SU-DHL-6 (cell line): Measurements from ENCODE around the gene MAN1B1.

Experiments used
- H2AFZ ChIP-seq: fragments of 200-600 bp; sonication (generic); 2 replicates; pipeline ENCODE4 v1.6.1; 2014; ENCODE audit warnings: low read depth, mild to moderate bottlenecking, moderate library complexity, mixed read lengths, antibody characterized with exemption, low read length; ENCODE audit not compliant: severe bottlenecking
- H3F3A ChIP-seq: fragments of 200-600 bp; shearing (Covaris generic); 2 replicates; pipeline ENCODE4 v1.6.0; 2016; ENCODE audit warnings: antibody characterized with exemption, mild to moderate bottlenecking; ENCODE audit not compliant: insufficient read depth
- H3K27ac ChIP-seq: fragments of 200-600 bp; sonication (generic); 2 replicates; pipeline ENCODE4 v1.5.1; 2016; ENCODE audit warnings: low read depth, mild to moderate bottlenecking, low read length, moderate library complexity, mixed read lengths
- H3K27me3 ChIP-seq: fragments of 200-600 bp; sonication (generic), shearing (Covaris generic); 2 replicates; pipeline ENCODE4 v1.6.0; 2014; ENCODE audit warnings: mild to moderate bottlenecking, low read length
- H3K36me3 ChIP-seq: fragments of 200-600 bp; sonication (generic); 2 replicates; pipeline ENCODE4 v1.6.1; 2014; ENCODE audit warnings: mild to moderate bottlenecking, low read length, mixed read lengths
- H3K4me2 ChIP-seq: fragments of 300-600, 200-600 bp; shearing (Covaris generic), sonication (generic); 2 replicates; pipeline ENCODE4 v1.6.0; 2014; ENCODE audit warnings: low read length, low read depth, mild to moderate bottlenecking; ENCODE audit not compliant: poor library complexity, severe bottlenecking
- H3K4me3 ChIP-seq: fragments of 200-600 bp; sonication (generic); 2 replicates; pipeline ENCODE4 v1.5.1; 2014; ENCODE audit warnings: antibody characterized with exemption, low read length, mild to moderate bottlenecking, mixed read lengths; ENCODE audit not compliant: insufficient read depth, poor library complexity, severe bottlenecking
- H3K79me2 ChIP-seq: fragments of 200-600 bp; sonication (generic); 2 replicates; pipeline ENCODE4 v1.6.1; 2014; ENCODE audit warnings: mild to moderate bottlenecking, low read length, moderate library complexity; ENCODE audit not compliant: insufficient read depth
- H3K9ac ChIP-seq: fragments of 200-600 bp; sonication (generic); 2 replicates; pipeline ENCODE4 v1.7.0; 2014; ENCODE audit warnings: mild to moderate bottlenecking, low read length
- H3K9me2 ChIP-seq: fragments of 200-600 bp; sonication (generic); replicated peaks from 2 replicates; pipeline ENCODE4 v1.6.1; 2014; ENCODE audit warnings: low read length; ENCODE audit not compliant: insufficient read depth
- H3K9me3 ChIP-seq: fragments of 200-600 bp; sonication (generic); 2 replicates; pipeline ENCODE4 v1.6.1; 2014; ENCODE audit warnings: low read length, mixed read lengths; ENCODE audit not compliant: insufficient read depth
- H4K20me1 ChIP-seq: fragments of 200-600 bp; sonication (generic); 2 replicates; pipeline ENCODE4 v1.6.1; 2014; ENCODE audit warnings: low read depth, mild to moderate bottlenecking, antibody characterized with exemption, low read length, moderate library complexity, mixed read lengths
- EZH2phosphoT487 ChIP-seq: fragments of 200-600 bp; sonication (generic), shearing (Covaris generic); conservative IDR thresholded peaks from 2 replicates; pipeline ENCODE4 v1.6.1; 2018; ENCODE audit warnings: mild to moderate bottlenecking, antibody characterized with exemption, low read length, moderate library complexity, mixed read lengths
- TF ChIP-seq, protein P1 (sequence below): fragments of 200-600 bp; sonication (generic); IDR thresholded peaks from one replicate; pipeline ENCODE4 v1.5.1; 2017; ENCODE audit warnings: antibody characterized with exemption, mild to moderate bottlenecking, low read length, moderate library complexity; ENCODE audit not compliant: insufficient read depth, poor library complexity, severe bottlenecking

Gene MAN1B1

DNA sequence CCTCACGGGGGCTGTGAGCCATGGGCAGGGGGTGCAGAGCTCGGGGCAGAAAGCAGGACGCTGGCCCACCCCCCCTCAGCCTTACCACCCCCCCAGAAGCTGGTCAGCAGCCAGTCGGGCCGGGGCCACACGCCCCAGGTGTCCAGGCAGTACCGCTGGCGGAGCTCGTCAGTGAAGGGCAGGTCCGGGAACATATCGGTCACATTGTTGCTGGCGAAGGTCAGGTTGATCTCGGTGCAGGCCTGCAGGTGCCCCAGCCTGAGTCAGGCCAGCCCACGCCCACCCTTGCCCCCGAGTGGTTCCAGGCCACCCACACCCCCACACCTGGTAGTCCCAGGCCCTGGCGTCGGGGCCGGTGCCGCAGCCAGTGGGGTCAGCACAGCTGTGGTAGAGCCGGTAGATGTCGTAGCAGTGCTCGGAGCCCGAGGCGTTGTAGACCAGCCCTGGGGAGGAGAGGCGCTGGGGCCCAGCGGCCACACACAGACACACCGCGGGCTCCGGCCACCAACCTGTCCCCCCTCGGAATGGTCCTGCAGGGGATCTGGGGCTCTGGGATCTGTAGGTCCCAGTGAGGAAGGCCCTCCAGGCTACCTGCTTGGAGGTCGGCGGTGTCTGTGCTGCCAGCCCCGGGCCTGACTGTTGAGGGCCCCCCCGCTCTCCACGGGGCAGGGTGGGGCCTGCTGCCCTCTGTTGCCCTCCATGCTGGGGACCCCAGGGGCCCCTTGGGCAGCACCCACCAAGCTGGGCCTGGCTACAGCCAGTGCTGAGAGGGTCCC lies 25.2 kb downstream of the MAN1B1 start:
- H3K27ac ChIP-seq, result no peak overlapping the region
- TF ChIP-seq, protein P1, sequence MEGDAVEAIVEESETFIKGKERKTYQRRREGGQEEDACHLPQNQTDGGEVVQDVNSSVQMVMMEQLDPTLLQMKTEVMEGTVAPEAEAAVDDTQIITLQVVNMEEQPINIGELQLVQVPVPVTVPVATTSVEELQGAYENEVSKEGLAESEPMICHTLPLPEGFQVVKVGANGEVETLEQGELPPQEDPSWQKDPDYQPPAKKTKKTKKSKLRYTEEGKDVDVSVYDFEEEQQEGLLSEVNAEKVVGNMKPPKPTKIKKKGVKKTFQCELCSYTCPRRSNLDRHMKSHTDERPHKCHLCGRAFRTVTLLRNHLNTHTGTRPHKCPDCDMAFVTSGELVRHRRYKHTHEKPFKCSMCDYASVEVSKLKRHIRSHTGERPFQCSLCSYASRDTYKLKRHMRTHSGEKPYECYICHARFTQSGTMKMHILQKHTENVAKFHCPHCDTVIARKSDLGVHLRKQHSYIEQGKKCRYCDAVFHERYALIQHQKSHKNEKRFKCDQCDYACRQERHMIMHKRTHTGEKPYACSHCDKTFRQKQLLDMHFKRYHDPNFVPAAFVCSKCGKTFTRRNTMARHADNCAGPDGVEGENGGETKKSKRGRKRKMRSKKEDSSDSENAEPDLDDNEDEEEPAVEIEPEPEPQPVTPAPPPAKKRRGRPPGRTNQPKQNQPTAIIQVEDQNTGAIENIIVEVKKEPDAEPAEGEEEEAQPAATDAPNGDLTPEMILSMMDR, result no peak
- H3K4me3 ChIP-seq, result no peak overlapping the region
- H3K36me3 ChIP-seq, result no peaks in the 10 kb centered on the region
- no peaks in the 10 kb centered on the region for H3K9me3 ChIP-seq
- no peak overlapping the region for H3K4me2 ChIP-seq
- no peaks in the 10 kb centered on the region for H3K79me2 ChIP-seq
- H3K27me3 ChIP-seq, result no peaks in the 10 kb centered on the region
- no peaks in the 10 kb centered on the region for H3K9me2 ChIP-seq
- H3K9ac ChIP-seq, result no peak overlapping the region
- no peak overlapping the region for H2AFZ ChIP-seq
- no peaks in the 10 kb centered on the region for H4K20me1 ChIP-seq
- H3F3A ChIP-seq, result no peaks in the 10 kb centered on the region

DNA sequence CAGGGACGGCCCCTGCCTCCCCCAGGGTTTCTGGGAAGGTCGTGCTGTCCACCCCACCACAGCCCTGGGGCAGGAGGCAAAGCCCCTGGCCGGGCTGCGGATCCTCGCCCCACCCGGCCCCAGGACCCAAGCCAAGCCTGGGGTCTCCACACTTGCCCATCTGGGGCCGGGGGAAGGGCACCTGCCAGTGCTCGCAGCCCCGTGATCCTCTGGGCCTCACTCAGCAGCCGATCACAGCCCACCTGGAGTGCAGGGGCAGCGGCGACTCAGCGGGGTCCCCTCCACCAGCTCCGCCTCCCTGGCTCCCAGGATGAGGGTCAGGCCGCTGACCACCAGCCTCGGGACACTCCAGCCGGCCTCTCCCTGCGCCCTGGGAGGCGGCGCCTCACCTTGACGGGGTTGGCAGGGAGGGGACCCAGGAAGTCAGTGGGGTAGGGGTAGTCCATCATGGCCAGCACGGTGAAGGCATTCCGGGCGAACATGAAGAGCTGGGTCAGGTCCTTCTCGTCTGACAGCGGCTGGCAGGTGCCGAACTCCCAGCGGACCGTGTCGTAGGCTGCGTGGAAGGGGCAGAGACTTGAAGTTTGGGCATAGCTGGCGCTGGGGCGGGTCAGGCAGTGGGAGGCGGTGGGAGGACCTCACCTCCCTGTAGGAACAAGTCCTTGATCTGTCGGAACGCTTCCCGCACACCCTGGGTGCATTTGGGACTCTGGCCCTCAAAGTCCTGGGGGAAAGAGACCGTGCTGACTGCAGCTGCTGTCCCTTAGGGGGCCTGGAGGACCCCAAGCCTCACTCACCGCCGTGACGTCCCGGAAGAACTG lies 26.0 kb downstream of the MAN1B1 start:
- no peak overlapping the region for H3K27ac ChIP-seq
- no peak overlapping the region for H2AFZ ChIP-seq
- H3K4me2 ChIP-seq, result no peak overlapping the region
- H3K27me3 ChIP-seq, result no peaks in the 10 kb centered on the region
- H3K9ac ChIP-seq, result no peak overlapping the region
- no peaks in the 10 kb centered on the region for H3K9me3 ChIP-seq
- no peaks in the 10 kb centered on the region for H3F3A ChIP-seq
- H4K20me1 ChIP-seq, result no peaks in the 10 kb centered on the region
- no peaks in the 10 kb centered on the region for H3K79me2 ChIP-seq
- no peak overlapping the region for H3K4me3 ChIP-seq
- no peaks in the 10 kb centered on the region for H3K9me2 ChIP-seq
- TF ChIP-seq, protein P1, result no peak
- no peak for TF ChIP-seq EZH2phosphoT487
- H3K36me3 ChIP-seq, result no peaks in the 10 kb centered on the region

DNA sequence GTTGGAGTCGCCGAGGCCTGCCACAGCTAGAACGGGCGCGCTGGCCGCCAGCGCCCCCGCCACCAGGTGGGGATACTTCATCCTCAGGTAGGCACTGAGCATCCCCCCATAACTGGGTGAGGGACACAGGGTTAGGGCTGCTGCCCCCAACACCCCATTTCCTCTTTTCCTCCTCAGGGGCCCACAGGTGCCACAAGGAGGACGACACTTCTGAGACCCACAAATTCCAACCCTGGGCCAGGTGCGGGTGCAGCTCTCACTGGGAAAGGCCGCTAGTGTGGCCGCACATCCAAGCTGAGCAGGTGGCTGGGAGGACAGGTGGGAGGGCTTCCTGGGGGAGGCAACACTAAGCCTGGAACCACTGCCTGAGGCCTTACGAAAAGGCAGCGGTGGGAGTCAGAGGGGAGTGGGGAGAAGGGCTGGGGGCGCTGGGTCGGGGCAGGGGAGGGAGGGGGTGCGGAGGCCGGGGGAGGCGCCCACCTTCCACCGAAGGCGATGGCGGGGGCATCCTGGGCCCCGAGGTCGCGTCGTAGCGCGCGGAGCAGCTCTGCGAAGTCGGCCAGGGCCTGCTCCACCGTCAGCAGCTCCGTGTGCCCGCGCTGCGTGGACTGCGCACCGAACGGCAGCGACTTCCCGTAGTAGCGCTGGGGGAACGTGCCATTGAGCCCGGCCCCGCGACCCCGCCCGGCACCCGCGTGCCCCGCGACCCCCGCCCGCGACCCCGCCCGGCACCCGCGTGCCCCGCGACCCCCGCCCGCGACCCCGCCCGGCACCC lies 26.8 kb downstream of the MAN1B1 start:
- no peaks in the 10 kb centered on the region for H3K79me2 ChIP-seq
- H2AFZ ChIP-seq, result no peak overlapping the region
- H3K36me3 ChIP-seq, result no peaks in the 10 kb centered on the region
- TF ChIP-seq, protein P1, result no peak
- TF ChIP-seq EZH2phosphoT487, result no peak
- H3K9me2 ChIP-seq, result no peaks in the 10 kb centered on the region
- no peak overlapping the region for H3K27ac ChIP-seq
- H3F3A ChIP-seq, result no peaks in the 10 kb centered on the region
- H4K20me1 ChIP-seq, result no peaks in the 10 kb centered on the region
- no peaks in the 10 kb centered on the region for H3K9me3 ChIP-seq
- no peak overlapping the region for H3K9ac ChIP-seq
- no peak overlapping the region for H3K4me3 ChIP-seq
- H3K4me2 ChIP-seq, result no peak overlapping the region
- H3K27me3 ChIP-seq, result no peaks in the 10 kb centered on the region
